ENCODE results near the gene LITAF. TPM values are rescaled to one million over a fixed set of nuclear protein-coding genes. Genes with fewer than 3 reads are reported as not detected.
A peak's percentile ranks its signal among the peaks of the same experiment; 100 is the strongest.

LITAF gene
- total RNA-seq, 5 donors from 2014 or later (not counting 1 experiment from before 2014, with no cell fraction given), result 150 to 256 (median 161) TPM

GRCh38 chr16:11621920-11622651 is 35.4 kb upstream of the LITAF start:
- peaks cover 0 to 4% (median 4%) of the 10 kb centered on the region in 3 donors for H3K9me3 Mint-ChIP-seq
- no peaks in the 10 kb centered on the region for H3K36me3 ChIP-seq (ENCODE audit: control insufficient read depth in 2 of 2, extremely low read depth in 1 of 2, insufficient read depth in 1 of 2, low read length in 1 of 2)
- no peaks in the 10 kb centered on the region for H3K36me3 Mint-ChIP-seq
- peaks cover 29 to 85% of the 10 kb centered on the region in 2 experiments for H3K4me1 ChIP-seq (ENCODE audit: control insufficient read depth in 1 of 2, extremely low read depth in 1 of 2, insufficient read depth in 2 of 2, low read length in 2 of 2)
- ChIA-PET CTCF (interaction anchor here (0.6 to 1.7 kb wide), 6 partner anchors 13 to 90 kb away, joined by 3 to 5 read pairs (median 4); no protein-coding TSS in a partner anchor), POLR2A (interaction anchor here (0.5 to 1.3 kb wide), 6 partner anchors 19 to 80 kb away, joined by 3 to 6 read pairs (median 3); no protein-coding TSS in a partner anchor)
- WGBS (ENCODE audit: insufficient coverage), result 0% methylated on average over 6 of the region's 19 CpGs
- peak; percentile 93 to 97 (median 95) for ATAC-seq (replicated peaks in 1 of 4)
- peak overlapping the region; percentile 73 for H3K27ac ChIP-seq (ENCODE audit: low read length)
- H3K4me3 ChIP-seq (ENCODE audit: control insufficient read depth in 1 of 2, extremely low read depth in 1 of 2, low read length in 1 of 2), result peak overlapping the region; percentile 11 to 59
- H3K9me3 ChIP-seq, result no peaks in the 10 kb centered on the region
- H3K4me1 Mint-ChIP-seq, result peaks cover 68 to 81% (median 69%) of the 10 kb centered on the region in 3 donors
- no peaks in the 10 kb centered on the region for H3K27me3 ChIP-seq (replicated peaks in 1 of 2; ENCODE audit: control insufficient read depth in 2 of 2, extremely low read depth in 1 of 2, insufficient read depth in 2 of 2, low read length in 1 of 2)
- H3K27me3 Mint-ChIP-seq, result no peaks in the 10 kb centered on the region
- H3K27ac Mint-ChIP-seq, result peak overlapping the region; percentile 98 to 99
- DNase-seq, result peak; percentile 55 to 85 (median 71)
- H3K4me3 Mint-ChIP-seq, result peak overlapping the region; percentile 71 to 91 (median 73)

- ATAC-seq (replicated peaks in 1 of 4), result peak in 1 of 4 experiments; percentile 5
- Histone ChIP-seq H3K9me3 (no peaks in the 10 kb centered on the region), H3K36me3 (ENCODE audit: control insufficient read depth in 2 of 2, extremely low read depth in 1 of 2, insufficient read depth in 1 of 2, low read length in 1 of 2) (no peaks in the 10 kb centered on the region), H3K4me3 (ENCODE audit: control insufficient read depth in 1 of 2, extremely low read depth in 1 of 2, low read length in 1 of 2) (peak overlapping the region; percentile 11 to 59), H3K27ac (ENCODE audit: low read length) (peak overlapping the region; percentile 73), H3K27me3 (replicated peaks in 1 of 2; ENCODE audit: control insufficient read depth in 2 of 2, extremely low read depth in 1 of 2, insufficient read depth in 2 of 2, low read length in 1 of 2) (no peaks in the 10 kb centered on the region), H3K4me1 (ENCODE audit: control insufficient read depth in 1 of 2, extremely low read depth in 1 of 2, insufficient read depth in 2 of 2, low read length in 2 of 2) (peaks cover 31 to 87% of the 10 kb centered on the region in 2 experiments)
- Mint-ChIP-seq H3K27me3 (no peaks in the 10 kb centered on the region), H3K27ac (peak overlapping the region; percentile 98 to 99), H3K36me3 (no peaks in the 10 kb centered on the region), H3K4me1 (peaks cover 69 to 82% (median 70%) of the 10 kb centered on the region in 3 donors), H3K9me3 (peaks cover 0 to 4% (median 4%) of the 10 kb centered on the region in 3 donors), H3K4me3 (peak overlapping the region; percentile 71 to 91 (median 73))
- 22% methylated on average over 2 of the region's 6 CpGs for WGBS (ENCODE audit: insufficient coverage)
- ChIA-PET POLR2A (interaction anchor here (0.5 to 1.3 kb wide), 4 partner anchors 35 to 81 kb away, joined by 3 to 6 read pairs (median 4); no protein-coding TSS in a partner anchor), CTCF (interaction anchor here (0.7 to 1.7 kb wide), 6 partner anchors 19 to 90 kb away, joined by 3 to 5 read pairs (median 4); no protein-coding TSS in a partner anchor)
- DNase-seq, result peak in 2 of 35 experiments; percentile 31 to 49
Observed at GRCh38 chr16:11621539-11621919, 34.8 kb upstream of the LITAF start.

GRCh38 chr16:11620243-11621003 is 33.7 kb upstream of the LITAF start:
- H3K4me1 ChIP-seq (ENCODE audit: control insufficient read depth in 1 of 2, extremely low read depth in 1 of 2, insufficient read depth in 2 of 2, low read length in 2 of 2), result peaks cover 35 to 91% of the 10 kb centered on the region in 2 experiments
- Mint-ChIP-seq H3K9me3 (peaks cover 0 to 4% (median 4%) of the 10 kb centered on the region in 3 donors), H3K27ac (peak overlapping the region; percentile 98 to 99), H3K4me3 (peak overlapping the region in 2 of 3 donors; percentile 65 to 91), H3K4me1 (peaks cover 71 to 84% (median 72%) of the 10 kb centered on the region in 3 donors), H3K36me3 (no peaks in the 10 kb centered on the region), H3K27me3 (no peaks in the 10 kb centered on the region)
- no peaks in the 10 kb centered on the region for H3K27me3 ChIP-seq (replicated peaks in 1 of 2; ENCODE audit: control insufficient read depth in 2 of 2, extremely low read depth in 1 of 2, insufficient read depth in 2 of 2, low read length in 1 of 2)
- CTCF ChIA-PET, result no interaction called here
- no peaks in the 10 kb centered on the region for H3K9me3 ChIP-seq
- WGBS (ENCODE audit: insufficient coverage), result 100% methylated on average over 5 of the region's 8 CpGs
- no peaks in the 10 kb centered on the region for H3K36me3 ChIP-seq (ENCODE audit: control insufficient read depth in 2 of 2, extremely low read depth in 1 of 2, insufficient read depth in 1 of 2, low read length in 1 of 2)
- peak overlapping the region in 1 of 2 donors; percentile 32 for H3K4me3 ChIP-seq (ENCODE audit: control insufficient read depth in 1 of 2, extremely low read depth in 1 of 2, low read length in 1 of 2)
- no peak for DNase-seq
- ATAC-seq (replicated peaks in 1 of 4), result no peak
- peak overlapping the region; percentile 73 for H3K27ac ChIP-seq (ENCODE audit: low read length)
- POLR2A ChIA-PET, result interaction anchor here in 1 of 2 donors (0.7 kb wide), 1 partner anchor 37 kb away, joined by 5 read pairs; no protein-coding TSS in a partner anchor

- Histone ChIP-seq H3K27me3 (replicated peaks in 1 of 2; ENCODE audit: control insufficient read depth in 2 of 2, extremely low read depth in 1 of 2, insufficient read depth in 2 of 2, low read length in 1 of 2) (no peaks in the 10 kb centered on the region), H3K27ac (ENCODE audit: low read length) (peak overlapping the region; percentile 73), H3K4me3 (ENCODE audit: control insufficient read depth in 1 of 2, extremely low read depth in 1 of 2, low read length in 1 of 2) (no peak overlapping the region), H3K9me3 (no peaks in the 10 kb centered on the region), H3K36me3 (ENCODE audit: control insufficient read depth in 2 of 2, extremely low read depth in 1 of 2, insufficient read depth in 1 of 2, low read length in 1 of 2) (no peaks in the 10 kb centered on the region), H3K4me1 (ENCODE audit: control insufficient read depth in 1 of 2, extremely low read depth in 1 of 2, insufficient read depth in 2 of 2, low read length in 2 of 2) (peaks cover 33 to 88% of the 10 kb centered on the region in 2 experiments)
- Mint-ChIP-seq H3K9me3 (peaks cover 0 to 4% (median 4%) of the 10 kb centered on the region in 3 donors), H3K4me3 (peak overlapping the region; percentile 34 to 91 (median 51)), H3K36me3 (no peaks in the 10 kb centered on the region), H3K27ac (peak overlapping the region; percentile 98 to 99), H3K27me3 (no peaks in the 10 kb centered on the region), H3K4me1 (peaks cover 67 to 80% (median 69%) of the 10 kb centered on the region in 3 donors)
- peak; percentile 26 to 53 (median 44) for ATAC-seq (replicated peaks in 1 of 4)
- ChIA-PET POLR2A (interaction anchor here (0.6 to 0.7 kb wide), 3 partner anchors 120 to 128 kb away, joined by 3 to 5 read pairs (median 4); no protein-coding TSS in a partner anchor), CTCF (interaction anchor here (0.6 to 0.8 kb wide), 7 partner anchors 30 to 465 kb away, joined by 3 to 6 read pairs (median 4); no protein-coding TSS in a partner anchor)
- WGBS (ENCODE audit: insufficient coverage), result 20% methylated on average over 1 of the region's 2 CpGs
- peak in 23 of 35 experiments; percentile 11 to 61 (median 34) for DNase-seq
Observed at GRCh38 chr16:11619327-11619851, 32.7 kb upstream of the LITAF start.

GRCh38 chr16:11618107-11618717 is 31.5 kb upstream of the LITAF start:
- H3K4me3 ChIP-seq (ENCODE audit: control insufficient read depth in 1 of 2, extremely low read depth in 1 of 2, low read length in 1 of 2), result no peak overlapping the region
- peak overlapping the region; percentile 98 to 99 for H3K27ac Mint-ChIP-seq
- peak overlapping the region in 1 of 3 donors; percentile 91 for H3K4me3 Mint-ChIP-seq
- H3K27me3 ChIP-seq (replicated peaks in 1 of 2; ENCODE audit: control insufficient read depth in 2 of 2, extremely low read depth in 1 of 2, insufficient read depth in 2 of 2, low read length in 1 of 2), result no peaks in the 10 kb centered on the region
- peaks cover 28 to 86% of the 10 kb centered on the region in 2 experiments for H3K4me1 ChIP-seq (ENCODE audit: control insufficient read depth in 1 of 2, extremely low read depth in 1 of 2, insufficient read depth in 2 of 2, low read length in 2 of 2)
- H3K9me3 Mint-ChIP-seq, result peaks cover 0 to 4% (median 4%) of the 10 kb centered on the region in 3 donors
- H3K36me3 Mint-ChIP-seq, result no peaks in the 10 kb centered on the region
- POLR2A ChIA-PET, result interaction anchor here in 1 of 2 donors (0.6 kb wide), 1 partner anchor 29 kb away, joined by 3 read pairs; no protein-coding TSS in a partner anchor
- no peaks in the 10 kb centered on the region for H3K36me3 ChIP-seq (ENCODE audit: control insufficient read depth in 2 of 2, extremely low read depth in 1 of 2, insufficient read depth in 1 of 2, low read length in 1 of 2)
- no peak for ATAC-seq (replicated peaks in 1 of 4)
- H3K27me3 Mint-ChIP-seq, result no peaks in the 10 kb centered on the region
- DNase-seq, result no peak
- no peaks in the 10 kb centered on the region for H3K9me3 ChIP-seq
- WGBS (ENCODE audit: insufficient coverage), result 94% methylated on average over 13 of the region's 16 CpGs
- CTCF ChIA-PET, result interaction anchor here (0.6 to 0.7 kb wide), 2 partner anchors 31 to 314 kb away, joined by 3 to 6 read pairs; no protein-coding TSS in a partner anchor
- no peak overlapping the region for H3K27ac ChIP-seq (ENCODE audit: low read length)
- H3K4me1 Mint-ChIP-seq, result peaks cover 68 to 81% (median 69%) of the 10 kb centered on the region in 3 donors
